HCT116 (cell line): Measurements from ENCODE around the gene ELP6. TPM values are rescaled to one million over a fixed set of nuclear protein-coding genes. Genes with fewer than 3 reads are reported as not detected.

ENCODE experiments used
- ATAC-seq: fragments of 200-7000 bp; cut with Tn5 transposase; 2 replicates; pipeline ENCODE4 v1.9.1; 2020; ENCODE audit warnings: mild to moderate bottlenecking, moderate library complexity
- BruUV-seq: library from RNA; stranded (reverse); fragments of 400-500 nt; replicated peaks from 2 replicates; lab custom pipeline; 2021; lab: Mats Ljungman, UMichigan
- CTCF ChIA-PET: fragments of 300-600 bp; sonication (Branson Sonifier 250); formaldehyde crosslinking; loops from one replicate; lab custom pipeline; 2021; ENCODE audit warnings: antibody characterized with exemption; lab: Charles Lee
- POLR2A ChIA-PET: fragments of 300-600, 350-600 bp; sonication (Branson Sonifier 250); formaldehyde crosslinking; loops from one replicate; lab custom pipeline; 2021; ENCODE audit warnings: antibody characterized with exemption; lab: Charles Lee
- RAD21 ChIA-PET, 2 experiments: fragments of 300-600 bp; sonication (Branson Sonifier 250); formaldehyde crosslinking; loops; one replicate each; lab custom pipeline; 2023; ENCODE audit warnings: low total read pairs in 2 of 2; ENCODE audit not compliant: uncharacterized antibody in 2 of 2, unreplicated experiment in 2 of 2, low non-redundant PET in 1 of 2; lab: Charles Lee
- DNase-seq: peaks from one replicate; pipeline ENCODE4 v3.0.0-alpha.2; 2010; ENCODE audit warnings: low read depth, low spot score
- H2AFZ ChIP-seq: fragments of 200-600 bp; shearing (Covaris generic), sonication (generic); 2 replicates; pipeline ENCODE4 v1.6.1; 2017; ENCODE audit warnings: low read depth, mixed run types, mixed read lengths, antibody characterized with exemption, low read length; ENCODE audit not compliant: poor library complexity, severe bottlenecking
- H3K27ac ChIP-seq: 2 replicates; pipeline ENCODE4 v1.5.1; 2012; ENCODE audit warnings: low read depth, low read length
- H3K27me3 ChIP-seq: fragments of 200-600 bp; sonication (generic); 2 replicates; pipeline ENCODE4 v1.6.1; 2016; ENCODE audit warnings: mixed run types, low read length, mixed read lengths; ENCODE audit not compliant: insufficient read depth
- H3K36me3 ChIP-seq, 2 experiments: fragments of 200-500 bp in 1 of 2; fragments of 200-600 bp in 1 of 2; sonication (Bioruptor generic) in 1 of 2; sonication (generic) in 1 of 2; 2 replicates each; pipeline versions ENCODE4 v1.5.1 to v1.6.1; 2014 to 2016; ENCODE audit warnings: low read length in 2 of 2, inconsistent platforms in 1 of 2, mixed read lengths in 1 of 2, mixed run types in 1 of 2; ENCODE audit not compliant: insufficient read depth in 2 of 2, control insufficient read depth in 1 of 2
- H3K4me1 ChIP-seq, 2 experiments: fragments of 200-600 bp in 1 of 2; sonication (generic) in 1 of 2; 2 replicates each; pipeline versions ENCODE4 v1.5.1 to v1.6.1; 2012 to 2017; ENCODE audit warnings: low read length in 2 of 2, inconsistent platforms in 1 of 2, mild to moderate bottlenecking in 1 of 2, mixed read lengths in 1 of 2, mixed run types in 1 of 2, moderate library complexity in 1 of 2; ENCODE audit not compliant: insufficient read depth in 2 of 2, control insufficient read depth in 1 of 2
- H3K4me2 ChIP-seq: fragments of 200-600 bp; sonication (generic); 2 replicates; pipeline ENCODE4 v1.6.1; 2017; ENCODE audit warnings: mixed run types, low read length, mixed read lengths
- H3K4me3 ChIP-seq, 2 experiments: fragments of 200-600 bp in 1 of 2; sonication (generic) in 1 of 2; replicated peaks in 1 of 2; 2 replicates each; pipeline ENCODE4 v1.5.1; 2011 to 2016; ENCODE audit warnings: low read length in 2 of 2, control low read depth in 1 of 2, low read depth in 1 of 2, mild to moderate bottlenecking in 1 of 2, mixed read lengths in 1 of 2, mixed run types in 1 of 2
- H3K79me2 ChIP-seq: fragments of 200-600 bp; sonication (generic); 2 replicates; pipeline ENCODE4 v1.6.1; 2017; ENCODE audit warnings: mild to moderate bottlenecking, mixed run types, low read length, moderate library complexity, mixed read lengths; ENCODE audit not compliant: insufficient read depth
- H3K9ac ChIP-seq: fragments of 200-600 bp; sonication (generic); 2 replicates; pipeline ENCODE4 v1.6.1; 2016; ENCODE audit warnings: low read length, mixed read lengths
- H3K9me2 ChIP-seq: fragments of 200-600 bp; sonication (generic), shearing (Covaris generic); 2 replicates; pipeline ENCODE4 v1.6.1; 2017; ENCODE audit warnings: mixed run types, mild to moderate bottlenecking, moderate library complexity; ENCODE audit not compliant: insufficient read depth
- H3K9me3 ChIP-seq, 2 experiments: fragments of 200-500 bp in 1 of 2; fragments of 200-600 bp in 1 of 2; sonication (Bioruptor generic) in 1 of 2; sonication (generic) in 1 of 2; 2 replicates each; pipeline ENCODE4 v1.6.1; 2014 to 2017; ENCODE audit warnings: low read length in 2 of 2, mixed read lengths in 2 of 2, inconsistent platforms in 1 of 2, low read depth in 1 of 2, mild to moderate bottlenecking in 1 of 2, mixed run types in 1 of 2, moderate library complexity in 1 of 2; ENCODE audit not compliant: control insufficient read depth in 1 of 2, insufficient read depth in 1 of 2
- H4K20me1 ChIP-seq: fragments of 200-600 bp; sonication (generic), shearing (Covaris generic); 2 replicates; pipeline ENCODE4 v1.6.1; 2017; ENCODE audit warnings: mixed run types, mild to moderate bottlenecking, moderate library complexity; ENCODE audit not compliant: insufficient read depth
- CBX3 ChIP-seq: IDR thresholded peaks from 2 replicates; pipeline ENCODE4 v1.6.1; 2012; ENCODE audit warnings: low read depth
- ELF1 ChIP-seq: IDR thresholded peaks from 2 replicates; pipeline ENCODE4 v1.6.1; 2012; ENCODE audit warnings: low read depth, borderline replicate concordance
- EZH2 ChIP-seq: fragments of 200-600 bp; sonication (generic); IDR thresholded peaks from 2 replicates; pipeline ENCODE4 v1.6.1; 2017; ENCODE audit warnings: antibody characterized with exemption, mixed run types
- JUND ChIP-seq: IDR thresholded peaks from 2 replicates; pipeline ENCODE4 v1.6.1; 2012
- POLR2A ChIP-seq: IDR thresholded peaks from 2 replicates; pipeline ENCODE4 v1.7.0; 2011; ENCODE audit warnings: borderline replicate concordance; ENCODE audit not compliant: insufficient read depth, insufficient read length; ENCODE audit errors: extremely low read depth
- SIN3A ChIP-seq: IDR thresholded peaks from 2 replicates; pipeline ENCODE4 v1.6.1; 2012; ENCODE audit warnings: low read depth
- SP1 ChIP-seq: IDR thresholded peaks from 2 replicates; pipeline ENCODE4 v1.6.1; 2012; ENCODE audit warnings: low read depth
- TCF7L2 ChIP-seq: IDR thresholded peaks from 2 replicates; pipeline ENCODE4 v1.7.0; 2011; ENCODE audit warnings: borderline replicate concordance, inconsistent platforms; ENCODE audit not compliant: insufficient read depth, insufficient read length; ENCODE audit errors: extremely low read depth
- ZFX ChIP-seq: fragments of 450-650 bp; IDR thresholded peaks from 2 replicates; pipeline ENCODE4 v1.6.1; 2017
- ZNF274 ChIP-seq: fragments of 200-500 bp; sonication (Bioruptor generic); IDR thresholded peaks from 2 replicates; pipeline ENCODE4 v1.6.1; 2014; ENCODE audit warnings: mild to moderate bottlenecking, low read depth, low read length, inconsistent platforms
- intact Hi-C: fragments of 100-400 bp; cut with micrococcal nuclease; formaldehyde crosslinking; loops from 2 replicates; pipeline ENCODE4 v1.10.0; 2022
- total RNA-seq: library from RNA; stranded (reverse); gene quantifications from one replicate; pipeline ENCODE4 v1.2.1, GENCODE V29; 2021; ENCODE audit not compliant: unreplicated experiment
- TF ChIP-seq, protein P1 (sequence below): IDR thresholded peaks from 2 replicates; pipeline ENCODE4 v1.6.1; 2012
- TF ChIP-seq, protein P2 (sequence below): IDR thresholded peaks from 2 replicates; pipeline ENCODE4 v1.6.1; 2011; ENCODE audit warnings: mild to moderate bottlenecking, low read length, moderate library complexity; ENCODE audit not compliant: insufficient replicate concordance; ENCODE audit errors: extremely low read depth
- TF ChIP-seq, protein P3 (sequence below): IDR thresholded peaks from 2 replicates; pipeline ENCODE4 v1.6.1; 2012; ENCODE audit warnings: low read depth

ELP6 gene
- total RNA-seq, 1 experiment from 2014 or later: 38.8 TPM

DNA sequence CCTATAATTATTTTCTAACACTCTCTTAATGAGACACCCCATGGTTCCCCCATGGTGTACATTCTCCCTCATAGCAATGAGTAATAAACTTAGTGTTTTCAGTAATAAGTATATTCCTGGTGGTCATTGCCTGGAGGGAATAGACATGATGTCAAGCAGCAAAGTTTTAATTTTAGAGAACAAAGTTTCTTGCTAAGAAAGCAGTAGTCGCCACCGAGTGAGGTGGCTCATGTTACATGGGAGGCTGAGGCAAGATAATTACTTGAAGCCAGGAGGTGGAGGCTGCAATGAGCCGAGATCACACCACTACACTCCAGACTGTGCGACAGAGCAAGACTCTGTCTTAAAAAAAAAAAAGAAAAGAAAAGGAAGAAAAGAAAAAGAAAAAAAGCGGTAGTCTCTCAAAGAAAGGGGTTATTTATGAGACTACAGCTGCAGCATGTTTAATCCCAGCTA, 2.4 kb upstream of the ELP6 start (continued):
- TF ChIP-seq, protein P1, sequence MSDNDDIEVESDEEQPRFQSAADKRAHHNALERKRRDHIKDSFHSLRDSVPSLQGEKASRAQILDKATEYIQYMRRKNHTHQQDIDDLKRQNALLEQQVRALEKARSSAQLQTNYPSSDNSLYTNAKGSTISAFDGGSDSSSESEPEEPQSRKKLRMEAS: no peak
- TF ChIP-seq POLR2A (no peak), JUND (no peak), ZFX (no peak), SP1 (no peak), ZNF274 (no peak), ELF1 (no peak), TCF7L2 (no peak), CBX3 (no peak)
- TF ChIP-seq, protein P2, sequence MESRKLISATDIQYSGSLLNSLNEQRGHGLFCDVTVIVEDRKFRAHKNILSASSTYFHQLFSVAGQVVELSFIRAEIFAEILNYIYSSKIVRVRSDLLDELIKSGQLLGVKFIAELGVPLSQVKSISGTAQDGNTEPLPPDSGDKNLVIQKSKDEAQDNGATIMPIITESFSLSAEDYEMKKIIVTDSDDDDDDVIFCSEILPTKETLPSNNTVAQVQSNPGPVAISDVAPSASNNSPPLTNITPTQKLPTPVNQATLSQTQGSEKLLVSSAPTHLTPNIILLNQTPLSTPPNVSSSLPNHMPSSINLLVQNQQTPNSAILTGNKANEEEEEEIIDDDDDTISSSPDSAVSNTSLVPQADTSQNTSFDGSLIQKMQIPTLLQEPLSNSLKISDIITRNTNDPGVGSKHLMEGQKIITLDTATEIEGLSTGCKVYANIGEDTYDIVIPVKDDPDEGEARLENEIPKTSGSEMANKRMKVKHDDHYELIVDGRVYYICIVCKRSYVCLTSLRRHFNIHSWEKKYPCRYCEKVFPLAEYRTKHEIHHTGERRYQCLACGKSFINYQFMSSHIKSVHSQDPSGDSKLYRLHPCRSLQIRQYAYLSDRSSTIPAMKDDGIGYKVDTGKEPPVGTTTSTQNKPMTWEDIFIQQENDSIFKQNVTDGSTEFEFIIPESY: no peak

DNA sequence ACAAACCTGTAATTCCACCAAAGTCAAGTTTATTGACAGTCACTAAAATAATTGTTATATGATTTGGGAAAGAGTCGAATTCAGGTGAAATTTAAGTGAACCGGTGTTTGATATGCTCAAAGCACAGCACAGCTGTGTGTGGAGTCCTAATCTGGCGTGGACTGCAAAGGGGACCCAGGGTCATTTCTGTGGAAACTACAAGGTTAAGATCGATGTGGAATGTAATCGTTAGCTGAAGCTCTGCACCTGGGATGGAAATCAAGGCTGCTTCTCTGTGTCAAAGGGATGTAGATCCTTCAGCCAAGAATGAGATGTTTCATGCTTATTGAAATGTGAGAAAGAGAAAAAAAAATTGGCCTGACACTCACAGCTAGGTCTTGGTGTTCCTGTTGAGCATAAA, 1.6 kb upstream of the ELP6 start:
- no peak overlapping the region for H2AFZ ChIP-seq
- DNase-seq (no peak), ATAC-seq (no peak)
- no peak overlapping the region for H3K27ac ChIP-seq
- no peak overlapping the region for H3K4me3 ChIP-seq
- no peaks in the 10 kb centered on the region for H3K9me3 ChIP-seq
- no peak overlapping the region for H3K4me2 ChIP-seq
- H3K9me2 ChIP-seq: no peaks in the 10 kb centered on the region
- no peaks in the 10 kb centered on the region for H4K20me1 ChIP-seq
- BruUV-seq: no TSS peak
- intact Hi-C loops: no loop called here
- H3K36me3 ChIP-seq: peaks cover 4 to 10% of the 10 kb centered on the region in 2 experiments; a peak in 3 of 4 replicates
- no peak overlapping the region for H3K9ac ChIP-seq
- ChIA-PET RAD21 (no interaction called here), POLR2A (no interaction called here), CTCF (no interaction called here)
- H3K27me3 ChIP-seq: no peaks in the 10 kb centered on the region
- TF ChIP-seq EZH2: no peak
- TF ChIP-seq TCF7L2: no peak
- TF ChIP-seq CBX3: no peak
- TF ChIP-seq JUND: no peak
- TF ChIP-seq, protein P3, sequence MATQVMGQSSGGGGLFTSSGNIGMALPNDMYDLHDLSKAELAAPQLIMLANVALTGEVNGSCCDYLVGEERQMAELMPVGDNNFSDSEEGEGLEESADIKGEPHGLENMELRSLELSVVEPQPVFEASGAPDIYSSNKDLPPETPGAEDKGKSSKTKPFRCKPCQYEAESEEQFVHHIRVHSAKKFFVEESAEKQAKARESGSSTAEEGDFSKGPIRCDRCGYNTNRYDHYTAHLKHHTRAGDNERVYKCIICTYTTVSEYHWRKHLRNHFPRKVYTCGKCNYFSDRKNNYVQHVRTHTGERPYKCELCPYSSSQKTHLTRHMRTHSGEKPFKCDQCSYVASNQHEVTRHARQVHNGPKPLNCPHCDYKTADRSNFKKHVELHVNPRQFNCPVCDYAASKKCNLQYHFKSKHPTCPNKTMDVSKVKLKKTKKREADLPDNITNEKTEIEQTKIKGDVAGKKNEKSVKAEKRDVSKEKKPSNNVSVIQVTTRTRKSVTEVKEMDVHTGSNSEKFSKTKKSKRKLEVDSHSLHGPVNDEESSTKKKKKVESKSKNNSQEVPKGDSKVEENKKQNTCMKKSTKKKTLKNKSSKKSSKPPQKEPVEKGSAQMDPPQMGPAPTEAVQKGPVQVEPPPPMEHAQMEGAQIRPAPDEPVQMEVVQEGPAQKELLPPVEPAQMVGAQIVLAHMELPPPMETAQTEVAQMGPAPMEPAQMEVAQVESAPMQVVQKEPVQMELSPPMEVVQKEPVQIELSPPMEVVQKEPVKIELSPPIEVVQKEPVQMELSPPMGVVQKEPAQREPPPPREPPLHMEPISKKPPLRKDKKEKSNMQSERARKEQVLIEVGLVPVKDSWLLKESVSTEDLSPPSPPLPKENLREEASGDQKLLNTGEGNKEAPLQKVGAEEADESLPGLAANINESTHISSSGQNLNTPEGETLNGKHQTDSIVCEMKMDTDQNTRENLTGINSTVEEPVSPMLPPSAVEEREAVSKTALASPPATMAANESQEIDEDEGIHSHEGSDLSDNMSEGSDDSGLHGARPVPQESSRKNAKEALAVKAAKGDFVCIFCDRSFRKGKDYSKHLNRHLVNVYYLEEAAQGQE: no peak
- TF ChIP-seq, protein P1: no peak
- no peak for TF ChIP-seq ZFX
- TF ChIP-seq SIN3A: no peak
- H3K79me2 ChIP-seq: peaks cover 28% of the 10 kb centered on the region
- H3K4me1 ChIP-seq: peaks cover 2 to 20% of the 10 kb centered on the region in 2 experiments; a peak in 3 of 4 replicates
